Tibial nerve (tissue), 4 donors: ENCODE measurements around the gene SPOCK1. TPM values are rescaled to one million over a fixed set of nuclear protein-coding genes. Genes with fewer than 3 reads are reported as not detected.

Source experiments
- DNase-seq, 2 donors: peaks; one replicate each; pipeline ENCODE4 v3.0.0-alpha.2; 2019; ENCODE audit warnings: low spot score in 2 of 2
- H3K27ac ChIP-seq, 4 donors: fragments of 200-600 bp; sonication (generic) in 3 of 4; one replicate each; pipeline ENCODE4 v1.5.1; 2017 to 2019; ENCODE audit warnings: mild to moderate bottlenecking in 1 of 4
- H3K27me3 ChIP-seq, 2 donors: fragments of 200-600 bp; sonication (generic) in 1 of 2; one replicate each; pipeline versions ENCODE4 v1.5.1 to v1.6.0; 2017 to 2019
- H3K36me3 ChIP-seq, 3 donors: fragments of 200-600 bp; sonication (generic); one replicate each; pipeline ENCODE4 v1.5.1; 2018 to 2019
- H3K4me1 ChIP-seq, 4 donors: fragments of 200-600 bp; sonication (generic) in 3 of 4; one replicate each; pipeline ENCODE4 v1.5.1; 2017 to 2019
- H3K4me3 ChIP-seq, 4 donors: fragments of 200-600 bp; sonication (generic) in 3 of 4; one replicate each; pipeline ENCODE4 v1.5.1; 2017 to 2019; ENCODE audit warnings: mild to moderate bottlenecking in 1 of 4, moderate library complexity in 1 of 4
- H3K9me3 ChIP-seq, 4 donors: fragments of 200-600 bp; sonication (generic) in 3 of 4; one replicate each; pipeline ENCODE4 v1.5.1; 2017 to 2019
- CTCF ChIP-seq, 5 experiments: fragments of 200-600 bp in 3 of 5; fragments of 450-650 bp in 2 of 5; sonication (generic) in 3 of 5; IDR thresholded peaks; one replicate each; pipeline ENCODE4 v1.5.1; 2016 to 2019; ENCODE audit warnings: antibody characterized with exemption in 5 of 5, mild to moderate bottlenecking in 3 of 5, moderate library complexity in 2 of 5
- EP300 ChIP-seq, 2 donors: sonication (generic); formaldehyde crosslinking; IDR thresholded peaks; one replicate each; pipeline ENCODE4 v1.6.1; 2017; ENCODE audit warnings: antibody characterized with exemption in 2 of 2, mild to moderate bottlenecking in 1 of 2
- POLR2A ChIP-seq, 2 donors: fragments of 450-650 bp; IDR thresholded peaks; one replicate each; pipeline ENCODE4 v1.6.1; 2017; ENCODE audit warnings: antibody characterized with exemption in 2 of 2, mild to moderate bottlenecking in 2 of 2, moderate library complexity in 2 of 2
- WGBS, 2 donors: methylation state at CpG; one replicate each; pipeline ENCODE4 v1.1.5; 2018; 5-methylcytosine and 5-hydroxymethylcytosine counted together
- total RNA-seq, 4 donors: library from RNA; depleted of rRNA; stranded (reverse); fragments of >200 nt; gene quantifications; one replicate each; pipeline ENCODE4 v1.1.0, GENCODE V29; 2016

Gene SPOCK1
- total RNA-seq, 4 donors from 2014 or later: 39.8 to 119 (median 73.1) TPM

- Histone ChIP-seq H3K36me3 (no peaks in the 10 kb centered on the region), H3K27ac (no peak overlapping the region), H3K9me3 (no peaks in the 10 kb centered on the region), H3K4me1 (peaks cover 0 to 18% (median 1%) of the 10 kb centered on the region in 4 donors), H3K27me3 (no peaks in the 10 kb centered on the region), H3K4me3 (no peak overlapping the region)
- no peak for TF ChIP-seq CTCF (IDR thresholded peaks at IDR 0.05)
- TF ChIP-seq POLR2A (IDR thresholded peaks at IDR 0.05): no peak
- TF ChIP-seq EP300 (IDR thresholded peaks at IDR 0.05): no peak
- no peak for DNase-seq
- WGBS, 2 donors: 92 to 95% methylated on average over 3 of the region's 3 CpGs
Measured at GRCh38 chr5:137248527-137248926, 250.6 kb downstream of the SPOCK1 start.

- DNase-seq: no peak
- TF ChIP-seq CTCF (IDR thresholded peaks at IDR 0.05) (no peak), EP300 (IDR thresholded peaks at IDR 0.05) (no peak), POLR2A (IDR thresholded peaks at IDR 0.05) (no peak)
- 76 to 83% methylated on average over 2 of the region's 2 CpGs for WGBS, 2 donors
Measured at GRCh38 chr5:137245438-137245837, 253.7 kb downstream of the SPOCK1 start.

DNA sequence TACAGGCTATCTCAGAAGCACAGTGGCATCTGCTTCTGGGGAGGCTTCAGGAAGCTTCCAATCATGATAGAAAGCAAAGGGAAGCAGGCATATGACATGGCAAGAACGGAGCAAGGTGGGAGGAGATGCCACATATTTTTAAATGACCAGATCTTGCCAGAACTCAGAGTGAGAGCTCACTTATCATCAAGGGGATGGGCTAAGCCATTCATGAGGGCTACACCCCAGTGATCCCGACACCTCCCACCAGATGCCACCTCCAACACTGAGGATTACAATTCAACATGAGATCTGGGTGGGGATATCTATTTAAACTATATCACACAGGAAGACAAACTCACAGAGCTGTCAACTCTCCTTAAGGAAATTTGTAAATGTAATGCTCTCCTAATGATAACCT is 258.8 kb downstream of the SPOCK1 start:
- peaks cover 0 to 8% (median 0%) of the 10 kb centered on the region in 4 donors for H3K9me3 ChIP-seq
- 84 to 89% methylated on average over 2 of the region's 2 CpGs for WGBS, 2 donors
- no peak overlapping the region for H3K27ac ChIP-seq
- H3K4me3 ChIP-seq: no peak overlapping the region
- H3K4me1 ChIP-seq: no peaks in the 10 kb centered on the region
- no peak for DNase-seq
- no peaks in the 10 kb centered on the region for H3K36me3 ChIP-seq
- no peak for TF ChIP-seq CTCF (IDR thresholded peaks at IDR 0.05)
- no peak for TF ChIP-seq POLR2A (IDR thresholded peaks at IDR 0.05)
- no peak for TF ChIP-seq EP300 (IDR thresholded peaks at IDR 0.05)
- no peaks in the 10 kb centered on the region for H3K27me3 ChIP-seq

More at GRCh38 chr5:137245438-137245837, 253.7 kb downstream of the SPOCK1 start:
- Histone ChIP-seq H3K9me3 (peaks cover 0 to 1% (median 0%) of the 10 kb centered on the region in 4 donors), H3K36me3 (no peaks in the 10 kb centered on the region), H3K4me1 (no peaks in the 10 kb centered on the region), H3K4me3 (no peak overlapping the region), H3K27ac (no peak overlapping the region), H3K27me3 (no peaks in the 10 kb centered on the region)

- no peaks in the 10 kb centered on the region for H3K27me3 ChIP-seq
- WGBS, 2 donors: 92 to 95% methylated on average over 5 of the region's 5 CpGs
Measured at GRCh38 chr5:137236849-137237507, 262.1 kb downstream of the SPOCK1 start.

More at GRCh38 chr5:137236849-137237507, 262.1 kb downstream of the SPOCK1 start:
- DNase-seq: no peak
- peaks cover 0 to 2% (median 0%) of the 10 kb centered on the region in 3 donors for H3K36me3 ChIP-seq
- no peak overlapping the region for H3K27ac ChIP-seq
- peaks cover 0 to 8% (median 0%) of the 10 kb centered on the region in 4 donors for H3K9me3 ChIP-seq
- H3K4me1 ChIP-seq: no peaks in the 10 kb centered on the region
- TF ChIP-seq EP300 (IDR thresholded peaks at IDR 0.05): no peak
- no peak for TF ChIP-seq POLR2A (IDR thresholded peaks at IDR 0.05)
- no peak for TF ChIP-seq CTCF (IDR thresholded peaks at IDR 0.05)
- H3K4me3 ChIP-seq: no peak overlapping the region
